ENCODE measurements around the gene ARPC1A.

The ARPC1A gene

DNA sequence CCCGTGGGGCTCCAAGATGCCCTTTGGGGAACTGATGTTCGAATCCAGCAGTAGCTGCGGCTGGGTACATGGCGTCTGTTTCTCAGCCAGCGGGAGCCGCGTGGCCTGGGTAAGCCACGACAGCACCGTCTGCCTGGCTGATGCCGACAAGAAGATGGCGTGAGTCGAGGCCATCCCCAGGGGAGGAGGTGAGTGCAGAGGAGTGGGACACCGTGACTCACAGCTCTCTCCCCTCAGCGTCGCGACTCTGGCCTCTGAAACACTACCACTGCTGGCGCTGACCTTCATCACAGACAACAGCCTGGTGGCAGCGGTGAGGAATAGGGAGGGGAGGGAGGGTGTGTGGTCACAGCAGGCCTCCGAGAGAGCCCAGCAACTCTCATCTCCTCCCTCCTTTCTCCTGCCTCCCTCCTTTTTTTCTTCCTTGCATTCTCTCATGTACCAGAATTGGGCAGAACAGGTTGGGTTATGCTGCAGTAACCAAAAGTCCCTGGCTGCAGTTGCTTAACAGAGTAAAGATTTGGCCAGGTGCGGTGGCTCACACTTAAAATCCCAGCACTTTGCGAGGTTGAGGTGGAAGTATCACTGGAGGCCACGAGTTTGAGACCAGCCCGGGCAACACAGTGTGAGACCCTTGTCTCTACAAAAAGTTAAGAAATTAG, 65.4 kb downstream of the ARPC1A start:
- no peak for DNase-seq (ENCODE audit: low read depth)

DNA sequence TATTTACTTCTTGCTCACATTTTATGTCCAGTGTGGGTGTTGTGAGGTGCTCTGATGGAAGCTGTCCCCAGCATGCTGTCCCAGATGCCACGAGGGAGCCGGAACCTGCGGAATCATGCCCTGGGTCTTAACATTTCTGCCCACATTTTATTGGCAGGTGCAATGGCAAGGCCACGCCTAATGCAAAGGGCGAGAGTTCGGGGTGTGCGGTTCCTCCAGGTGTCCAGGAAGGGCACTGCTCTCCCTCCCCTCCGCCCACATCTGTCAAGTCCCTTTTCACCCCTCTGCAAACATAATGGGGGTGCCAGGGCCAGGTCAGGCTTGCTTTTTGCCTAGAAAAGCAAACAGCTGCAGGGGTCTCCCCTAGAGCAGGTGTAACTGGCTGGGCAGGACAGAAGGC, 66.3 kb downstream of the ARPC1A start:
- no peak for DNase-seq (ENCODE audit: low read depth)

DNA sequence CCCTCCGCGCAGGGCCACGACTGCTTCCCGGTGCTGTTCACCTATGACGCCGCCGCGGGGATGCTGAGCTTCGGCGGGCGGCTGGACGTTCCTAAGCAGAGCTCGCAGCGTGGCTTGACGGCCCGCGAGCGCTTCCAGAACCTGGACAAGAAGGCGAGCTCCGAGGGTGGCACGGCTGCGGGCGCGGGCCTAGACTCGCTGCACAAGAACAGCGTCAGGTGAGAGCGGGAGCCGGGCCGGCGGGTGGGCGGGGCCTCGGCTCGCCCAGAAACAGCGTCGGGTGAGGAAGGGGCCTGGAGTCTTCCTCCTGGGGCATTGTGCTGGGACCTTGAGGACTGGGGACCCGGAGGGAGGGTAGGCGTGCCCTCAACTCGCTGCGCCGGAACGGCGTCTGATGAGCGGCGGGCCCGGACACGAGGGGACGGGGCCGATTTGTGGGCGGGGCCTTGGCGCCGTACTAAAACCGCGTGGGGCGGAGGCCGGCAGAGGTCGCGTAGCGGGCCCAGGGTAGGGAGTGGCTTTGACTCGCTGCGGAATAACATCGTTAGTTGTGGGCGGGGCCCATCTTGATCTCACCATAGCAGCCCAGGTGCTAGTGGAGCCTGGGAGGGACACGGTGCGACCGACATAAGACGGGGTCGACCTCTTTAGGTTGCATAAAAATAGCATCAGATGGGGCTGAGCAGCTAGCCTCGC, 67.1 kb downstream of the ARPC1A start:
- peak; percentile 67 for DNase-seq (ENCODE audit: low read depth)

DNA sequence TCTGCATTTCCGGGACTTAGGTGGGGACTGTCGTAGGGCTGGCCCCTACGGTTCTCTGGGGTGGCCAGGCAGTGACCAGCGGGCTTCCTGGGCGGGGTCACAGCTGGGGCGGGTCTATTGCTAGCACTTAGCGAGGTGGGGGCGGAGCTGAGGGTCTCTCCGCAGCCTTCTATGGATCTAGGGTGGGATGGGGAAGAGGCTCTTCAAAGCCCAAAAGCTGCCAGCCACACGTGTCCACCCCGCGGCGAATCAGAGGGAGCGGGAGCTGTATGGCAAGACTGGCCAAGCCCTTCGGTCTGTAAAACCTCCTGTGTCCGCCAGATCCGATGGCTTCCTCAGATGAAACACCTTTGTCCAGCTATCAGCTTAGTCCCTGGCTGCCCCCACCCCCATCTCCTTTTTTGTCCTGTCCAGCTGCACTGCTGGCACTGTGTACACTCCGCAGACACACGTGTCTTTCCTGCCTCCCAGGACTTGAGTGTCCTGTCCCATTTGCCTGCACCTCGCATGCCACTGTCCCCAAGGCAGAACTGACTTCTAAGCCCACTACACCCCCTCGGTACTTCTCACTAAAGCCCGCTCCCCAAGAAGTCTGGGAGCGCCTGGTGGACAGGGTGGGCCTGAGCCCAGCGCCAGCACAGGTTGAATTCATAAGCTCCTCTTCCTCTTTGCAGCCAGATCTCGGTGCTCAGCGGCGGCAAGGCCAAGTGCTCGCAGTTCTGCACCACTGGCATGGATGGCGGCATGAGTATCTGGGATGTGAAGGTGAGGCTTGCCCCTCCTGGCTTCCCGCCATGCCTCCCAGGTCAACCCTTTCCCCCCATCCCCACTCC, 67.9 kb downstream of the ARPC1A start:
- no peak for DNase-seq (ENCODE audit: low read depth)

DNA sequence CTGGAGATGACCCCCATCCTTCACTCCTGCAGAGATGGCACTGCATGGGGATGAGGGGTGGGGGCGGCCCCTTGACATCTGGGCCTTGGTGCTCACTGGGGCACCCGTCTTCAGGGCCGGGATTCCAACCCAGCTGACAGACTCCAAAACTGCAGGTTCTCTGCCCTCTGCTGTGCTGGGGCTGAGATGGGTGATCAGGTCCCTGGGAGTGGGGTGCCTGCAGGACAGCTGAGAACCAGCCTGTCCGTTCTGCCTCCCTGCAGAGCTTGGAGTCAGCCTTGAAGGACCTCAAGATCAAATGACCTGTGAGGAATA, 68.4 kb downstream of the ARPC1A start:
- DNase-seq (ENCODE audit: low read depth): no peak

DNA sequence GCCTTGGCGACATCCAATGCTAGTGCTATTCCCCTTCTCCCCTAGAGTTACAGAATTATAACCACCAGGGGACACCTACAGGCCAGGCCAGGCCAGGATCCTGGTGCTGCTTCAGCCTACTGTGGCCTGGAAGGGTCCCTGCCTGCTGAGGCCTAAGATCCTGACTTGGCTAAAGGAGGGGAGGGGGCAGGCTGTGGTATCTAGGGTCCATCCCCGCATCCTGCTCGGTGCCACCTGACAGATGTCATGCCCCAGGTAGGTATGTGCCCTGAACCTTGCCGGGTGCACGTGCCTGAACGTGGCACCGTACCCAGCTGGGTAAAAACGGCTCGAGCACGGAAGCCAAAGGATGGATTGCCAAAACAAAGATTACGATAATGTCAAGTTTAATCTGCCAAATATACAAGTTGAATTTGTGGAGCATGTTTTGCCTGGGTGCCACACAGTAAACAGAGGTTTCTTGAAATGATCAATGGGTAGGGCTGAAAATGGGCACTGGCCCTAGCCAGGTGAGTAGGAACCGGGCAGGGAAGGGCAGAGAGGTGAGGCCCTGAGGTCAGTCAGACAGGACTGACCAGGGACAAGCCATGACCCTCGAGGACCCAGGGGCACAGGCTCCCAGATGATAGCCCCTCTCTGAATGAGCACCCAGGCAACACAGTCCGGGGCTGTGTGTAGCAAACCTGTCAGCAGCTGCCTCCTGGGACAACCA, 70.1 kb downstream of the ARPC1A start:
- DNase-seq (ENCODE audit: low read depth): no peak

DNA sequence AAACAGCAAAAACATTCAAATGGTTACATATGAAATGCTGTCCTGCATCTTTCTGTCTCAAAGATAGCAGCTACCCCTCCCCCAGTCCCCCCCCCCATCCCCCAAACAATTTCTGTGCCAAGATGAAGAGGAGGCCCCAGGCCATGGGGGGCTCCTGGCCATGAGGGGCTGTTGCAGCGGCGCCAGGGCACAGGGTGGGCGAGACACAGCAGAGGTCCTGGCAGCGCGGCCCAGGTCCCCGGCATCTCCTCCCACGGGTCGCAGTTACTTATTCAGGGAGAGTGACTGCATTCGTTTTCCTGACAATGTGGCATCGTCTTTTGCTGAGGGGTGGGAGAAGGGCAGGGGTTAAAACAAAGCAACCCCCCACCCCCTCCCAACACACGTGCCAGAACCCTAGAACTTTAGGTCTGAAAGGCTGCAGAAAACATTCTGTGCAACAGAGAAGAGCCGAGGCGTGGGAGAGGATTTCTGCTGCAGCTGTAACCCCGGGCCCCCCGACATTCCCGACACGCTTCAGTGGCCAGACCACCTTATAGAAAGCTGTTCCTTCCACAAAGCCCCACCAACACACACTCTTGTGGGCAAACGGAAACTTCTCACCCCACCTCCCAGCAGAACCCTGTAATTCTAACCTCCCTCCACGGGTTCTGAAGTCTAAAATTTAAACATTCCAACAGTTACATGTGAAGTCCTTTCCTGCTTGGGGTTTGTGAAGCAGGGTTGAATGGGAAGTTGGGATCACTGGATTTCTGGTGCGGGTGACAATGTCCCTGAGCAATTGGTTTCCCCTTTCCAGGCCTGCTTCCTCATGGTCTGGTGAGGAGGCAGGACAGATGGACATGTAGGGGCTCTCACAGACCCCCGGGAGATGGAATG, 71.0 kb downstream of the ARPC1A start:
- DNase-seq (ENCODE audit: low read depth): no peak

DNA sequence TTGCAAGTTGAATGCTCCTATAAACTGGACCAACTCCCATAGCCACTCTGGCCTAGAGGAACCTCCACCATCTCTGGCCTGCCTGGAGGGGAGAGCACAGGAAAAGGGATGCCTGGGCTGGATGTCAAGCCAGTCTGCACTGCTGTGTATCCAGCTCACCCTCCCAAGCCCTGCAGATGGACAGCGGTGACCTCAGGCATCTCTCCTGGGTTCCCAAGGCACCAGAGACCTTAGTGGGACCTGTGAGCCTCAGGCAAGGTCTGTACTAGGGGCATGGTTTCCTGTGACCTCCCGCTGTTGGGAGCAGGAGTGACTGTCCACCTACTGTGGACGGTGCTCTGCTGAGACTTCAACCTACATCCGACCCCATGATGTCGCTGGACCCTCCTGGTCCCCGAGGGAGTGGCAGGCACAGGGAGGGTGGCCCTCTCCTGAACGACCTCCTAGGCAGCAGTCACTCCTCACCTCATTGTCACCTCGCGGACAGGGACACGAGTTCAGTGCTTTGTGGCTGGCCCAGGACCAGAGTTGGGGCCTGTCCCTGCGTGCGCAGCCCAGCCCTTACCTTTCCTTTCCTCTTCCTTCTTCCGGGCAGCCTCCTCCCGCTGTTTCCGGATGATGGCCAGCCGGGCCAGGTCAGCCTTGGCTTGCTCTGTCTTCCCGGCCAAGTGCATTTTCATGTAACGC, 71.7 kb downstream of the ARPC1A start:
- DNase-seq (ENCODE audit: low read depth): no peak

DNA sequence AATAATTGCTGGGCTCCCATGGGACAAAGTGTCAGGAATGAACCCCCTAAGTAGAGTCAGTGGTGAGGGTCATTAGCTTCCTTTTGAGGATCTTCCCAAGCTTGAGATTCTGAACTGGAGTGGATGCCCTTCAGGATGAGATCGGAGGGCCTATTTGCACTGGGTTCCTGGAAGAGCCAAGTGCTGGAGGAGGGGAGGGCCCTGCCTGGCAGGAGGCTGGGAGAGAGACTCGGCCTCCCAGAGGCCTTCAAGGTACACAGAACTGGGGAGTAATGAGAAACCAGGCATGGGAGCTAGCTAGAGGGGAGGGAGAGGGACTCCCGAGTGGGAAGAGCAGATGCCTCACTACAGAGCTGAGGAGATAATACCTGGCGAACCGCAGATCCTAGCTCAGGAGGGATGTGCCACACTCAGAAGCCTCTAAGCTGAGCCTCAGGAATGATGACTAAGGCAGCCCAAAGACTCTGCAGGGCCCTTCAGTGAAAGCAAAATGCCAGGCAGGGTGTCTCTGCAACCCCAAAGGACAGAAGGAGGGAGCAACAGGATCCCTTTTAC, 73.3 kb downstream of the ARPC1A start:
- no peak for DNase-seq (ENCODE audit: low read depth)

DNA sequence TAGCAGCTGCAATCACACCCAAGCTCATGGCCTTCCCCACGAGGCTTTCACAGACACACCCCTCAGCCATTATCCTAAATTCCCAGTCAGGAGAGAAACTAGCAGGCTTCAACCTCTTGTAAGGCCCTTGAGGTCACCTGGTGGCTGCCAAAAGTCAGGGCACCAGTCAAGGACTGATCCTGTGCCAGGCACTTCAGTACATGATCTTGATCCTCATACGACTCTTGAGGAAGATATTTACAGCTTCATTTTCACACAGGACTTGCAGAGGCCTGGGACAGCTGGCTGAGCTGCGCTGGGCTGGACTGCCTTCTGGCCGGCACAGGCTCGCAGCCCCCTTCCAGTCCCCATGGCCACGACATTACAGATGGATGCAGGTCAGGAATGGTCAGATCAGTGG, 73.9 kb downstream of the ARPC1A start:
- DNase-seq (ENCODE audit: low read depth): no peak

DNA sequence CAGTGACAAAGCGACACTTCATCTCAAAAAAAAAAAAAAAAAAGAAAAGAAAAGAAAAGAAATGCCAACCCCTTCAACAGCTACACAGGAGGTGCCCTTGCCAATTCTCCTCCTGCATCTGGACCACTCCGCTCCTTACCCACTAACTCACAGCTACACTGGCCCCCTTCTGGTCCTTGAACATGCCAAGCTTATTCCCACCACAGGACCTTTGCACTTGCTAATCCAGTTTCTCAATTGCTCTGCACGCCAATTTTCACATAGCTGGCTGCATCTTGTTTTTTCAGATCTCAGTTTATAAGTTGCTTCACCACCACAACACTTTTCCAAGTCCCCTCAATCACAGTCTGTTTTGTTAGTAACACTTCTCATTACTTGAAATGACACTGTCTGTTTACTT, 77.2 kb downstream of the ARPC1A start:
- no peak for DNase-seq (ENCODE audit: low read depth)

DNA sequence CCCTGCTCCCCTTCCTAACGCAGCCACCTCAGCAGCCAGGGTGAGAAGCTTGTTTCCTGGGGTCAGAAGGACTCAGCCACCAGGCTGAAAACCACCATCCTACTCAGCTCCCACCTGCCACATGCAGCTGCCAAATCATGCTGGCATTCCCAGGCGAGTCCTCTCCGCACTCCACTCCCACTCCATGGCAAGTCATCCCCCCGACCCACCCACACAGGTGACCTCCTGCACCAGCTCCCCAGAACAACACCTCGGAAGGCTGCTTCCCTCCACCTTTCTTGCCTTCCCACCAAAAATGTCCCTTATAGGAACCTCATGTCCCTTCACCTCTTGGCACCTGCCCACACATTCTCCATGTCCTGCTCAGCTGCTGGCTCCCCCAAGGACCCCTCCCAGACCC, 78.1 kb downstream of the ARPC1A start:
- DNase-seq (ENCODE audit: low read depth): no peak

DNA sequence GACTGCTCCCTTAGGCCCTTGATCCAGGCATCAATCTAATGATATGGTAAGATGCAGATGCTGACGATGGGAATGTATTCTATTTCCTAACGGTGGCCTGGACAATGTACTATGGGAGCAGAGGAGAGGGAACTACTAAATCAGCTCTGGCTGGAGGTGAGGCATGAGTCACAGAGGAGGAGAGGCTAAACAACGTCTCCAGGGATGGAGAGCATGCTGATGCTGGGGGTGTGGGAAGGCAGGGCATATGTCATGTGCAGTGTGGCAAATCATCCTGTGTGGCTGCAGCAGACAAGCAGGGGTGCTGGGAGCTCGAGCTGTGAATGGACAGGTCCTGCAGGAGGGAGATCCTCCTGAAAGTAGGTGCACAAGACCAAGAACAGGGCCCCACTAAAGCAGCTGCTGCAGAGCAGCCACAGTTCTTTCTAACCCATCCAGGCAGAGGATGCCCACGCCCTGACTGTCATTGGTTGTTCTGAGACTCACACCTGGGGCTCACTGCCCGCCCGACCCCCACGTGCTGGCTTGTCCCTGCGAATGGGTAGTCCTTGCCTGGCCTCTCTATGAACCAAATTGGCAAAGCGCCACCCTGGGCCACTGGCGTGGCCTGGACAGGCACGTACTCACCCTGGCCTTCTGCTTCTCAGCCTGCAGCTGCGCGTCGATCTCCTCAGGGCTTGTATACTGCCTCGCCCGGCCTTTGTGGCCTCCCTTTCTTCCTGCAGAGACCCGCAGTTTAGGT, 78.7 kb downstream of the ARPC1A start:
- DNase-seq (ENCODE audit: low read depth): no peak

DNA sequence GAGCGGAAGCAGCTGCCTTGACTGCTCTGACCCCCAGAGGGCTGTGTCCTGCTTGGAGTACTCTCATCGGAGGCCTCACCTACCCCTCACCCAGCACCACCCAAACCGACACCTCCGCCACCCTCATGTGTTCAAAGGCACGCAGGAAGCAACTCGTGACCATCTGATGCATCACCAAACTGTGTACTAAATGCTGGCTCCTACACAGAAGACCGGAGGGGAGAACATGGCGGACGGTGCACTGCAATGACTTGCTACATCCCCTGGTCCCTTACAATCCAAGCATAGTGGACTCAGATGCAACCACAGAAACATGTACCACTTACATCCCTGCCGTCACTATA, 79.3 kb downstream of the ARPC1A start:
- DNase-seq (ENCODE audit: low read depth): no peak

DNA sequence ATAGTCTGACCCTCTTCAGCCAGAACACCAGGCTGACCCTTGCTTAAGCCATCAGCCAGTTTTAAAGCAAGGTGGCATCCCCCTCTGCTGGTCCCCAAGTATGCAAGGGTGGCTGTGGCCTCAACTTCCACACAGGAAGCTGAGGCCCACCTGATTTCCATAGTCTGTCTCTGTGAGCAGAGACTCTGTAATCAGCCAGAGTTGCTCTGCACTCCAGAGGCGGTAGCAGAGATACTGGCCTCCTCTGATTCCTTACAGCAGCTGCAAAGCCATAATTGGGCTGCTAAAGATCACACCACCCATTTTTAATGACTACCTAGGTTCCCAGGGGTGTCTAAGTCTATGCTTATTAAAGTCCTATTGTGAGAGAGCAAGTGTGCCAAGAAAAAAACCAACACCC, 80.9 kb downstream of the ARPC1A start:
- DNase-seq (ENCODE audit: low read depth): no peak

DNA sequence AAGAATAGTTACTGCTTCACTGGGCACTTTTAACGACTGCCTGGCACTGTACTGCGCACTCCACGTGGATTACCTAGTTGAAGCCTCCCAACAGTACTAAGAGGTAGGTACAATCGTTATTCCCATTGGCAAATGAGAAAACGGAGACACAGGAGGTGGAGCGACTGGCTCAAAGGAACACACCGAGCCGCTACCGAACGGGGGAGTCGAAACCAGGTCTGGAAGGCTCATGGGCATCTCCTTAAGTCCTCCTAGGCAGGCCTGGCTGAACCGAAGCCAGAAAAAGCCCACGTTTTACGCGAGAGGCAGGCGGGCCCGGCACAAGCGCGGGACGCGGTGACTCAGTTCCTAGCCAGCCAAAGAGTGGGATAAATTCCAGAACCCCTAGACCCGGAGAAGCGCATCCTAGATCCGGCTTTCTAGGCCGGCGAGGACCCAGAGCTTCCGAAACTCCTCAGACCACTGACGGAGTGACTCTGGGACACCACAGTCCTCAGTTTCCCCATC, 82.2 kb downstream of the ARPC1A start:
- DNase-seq (ENCODE audit: low read depth): peak; percentile 25

DNA sequence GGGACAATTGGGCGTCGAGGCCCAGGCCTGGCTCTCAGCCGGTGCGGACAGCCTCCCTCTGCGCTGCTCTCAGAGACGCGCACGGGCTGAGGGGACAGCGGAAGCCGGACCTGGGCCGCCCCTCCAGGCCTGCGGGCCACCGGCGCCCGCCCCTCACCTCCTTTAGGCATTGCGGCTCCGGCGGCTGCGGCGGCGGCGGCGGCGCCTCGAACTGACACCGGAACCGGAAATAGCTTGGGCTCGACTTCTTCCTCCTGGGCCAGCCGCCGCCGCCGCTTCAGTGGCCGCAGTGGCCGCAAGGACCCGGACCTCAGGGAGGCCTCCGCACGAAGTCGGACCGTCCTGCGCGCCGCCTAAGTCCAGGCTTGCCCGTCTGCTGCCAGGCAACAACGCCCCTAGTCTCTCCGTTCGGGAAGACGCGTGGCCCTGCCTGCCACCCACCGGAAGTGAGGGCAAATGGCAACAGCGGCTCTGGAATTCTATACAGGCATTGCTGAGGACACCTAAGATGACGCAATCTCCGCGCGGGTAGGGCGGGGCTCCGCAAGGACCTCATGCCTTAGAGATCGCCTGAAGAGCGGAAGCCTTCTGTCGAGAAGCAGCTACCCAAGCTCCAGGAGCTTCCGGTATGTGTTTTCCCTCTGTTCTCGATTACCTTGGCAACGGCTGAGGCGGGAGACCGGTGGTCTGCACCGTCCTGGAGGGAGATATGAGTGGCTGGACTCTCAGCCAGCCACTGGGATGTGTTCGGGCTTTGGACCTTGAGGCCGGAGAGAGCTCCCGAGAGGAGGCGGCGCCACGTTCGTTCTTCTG, 82.9 kb downstream of the ARPC1A start, which contains the start of the genes BUD31 and PDAP1:
Gene BUD31, plus strand, starts transcription at position 591 of the 813 bp plus-strand sequence. CDS start 2,124 bp downstream, outside the sequence.
Gene PDAP1, minus strand, starts transcription at position 219 of the 813 bp plus-strand sequence. Its CDS starts 49 bp downstream, at position 170.
- DNase-seq (ENCODE audit: low read depth): peak; percentile 89

DNA sequence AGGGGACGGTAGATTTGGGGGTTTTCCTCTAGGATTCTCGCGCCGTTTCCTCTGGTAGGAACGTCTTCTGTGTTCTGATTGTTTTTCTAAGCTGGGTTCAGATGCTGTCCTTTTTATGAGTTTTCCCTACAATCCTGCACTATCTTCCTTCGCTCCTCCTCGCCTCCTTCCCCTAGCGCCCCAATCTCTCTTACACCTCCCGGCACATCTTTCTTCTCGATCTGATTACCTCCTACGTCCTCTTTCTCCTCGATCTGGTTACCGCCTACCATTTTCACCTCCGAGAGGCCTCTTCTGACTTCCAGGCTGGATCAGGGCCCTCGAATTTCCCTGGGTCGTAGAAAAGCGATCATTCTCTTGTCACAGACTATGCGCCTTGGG, 83.5 kb downstream of the ARPC1A start:
- no peak for DNase-seq (ENCODE audit: low read depth)

DNA sequence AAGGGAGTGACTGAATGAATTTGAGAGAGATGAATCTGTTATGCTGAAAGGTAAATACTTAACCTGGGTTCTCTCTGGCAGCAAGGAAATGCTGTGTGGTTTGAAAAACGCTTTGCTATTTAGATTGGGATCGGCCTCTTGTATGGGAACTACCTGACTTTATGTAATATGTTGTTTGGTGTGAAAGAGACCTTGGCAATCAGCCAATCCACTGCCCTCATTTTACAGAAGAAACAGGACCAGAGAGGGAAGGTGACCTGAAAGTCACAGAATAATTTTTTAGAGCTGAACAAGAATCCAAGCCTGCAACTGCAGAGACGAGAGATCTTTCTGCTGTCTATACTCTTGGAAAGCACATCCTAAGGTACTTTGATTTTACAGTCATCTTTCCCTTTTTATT, 84.1 kb downstream of the ARPC1A start:
- no peak for DNase-seq (ENCODE audit: low read depth)
